Measurements from ENCODE around the gene POLR3GL. TPM values are rescaled to one million over a fixed set of nuclear protein-coding genes. Genes with fewer than 3 reads are reported as not detected.
"Not testable (repeated sequence)": the region's sequence is repeated elsewhere in the genome, so short reads cannot be mapped to it uniquely, and the experiment has no call there.

The POLR3GL gene
- total RNA-seq, 1 donor, result 11.2 TPM

DNA sequence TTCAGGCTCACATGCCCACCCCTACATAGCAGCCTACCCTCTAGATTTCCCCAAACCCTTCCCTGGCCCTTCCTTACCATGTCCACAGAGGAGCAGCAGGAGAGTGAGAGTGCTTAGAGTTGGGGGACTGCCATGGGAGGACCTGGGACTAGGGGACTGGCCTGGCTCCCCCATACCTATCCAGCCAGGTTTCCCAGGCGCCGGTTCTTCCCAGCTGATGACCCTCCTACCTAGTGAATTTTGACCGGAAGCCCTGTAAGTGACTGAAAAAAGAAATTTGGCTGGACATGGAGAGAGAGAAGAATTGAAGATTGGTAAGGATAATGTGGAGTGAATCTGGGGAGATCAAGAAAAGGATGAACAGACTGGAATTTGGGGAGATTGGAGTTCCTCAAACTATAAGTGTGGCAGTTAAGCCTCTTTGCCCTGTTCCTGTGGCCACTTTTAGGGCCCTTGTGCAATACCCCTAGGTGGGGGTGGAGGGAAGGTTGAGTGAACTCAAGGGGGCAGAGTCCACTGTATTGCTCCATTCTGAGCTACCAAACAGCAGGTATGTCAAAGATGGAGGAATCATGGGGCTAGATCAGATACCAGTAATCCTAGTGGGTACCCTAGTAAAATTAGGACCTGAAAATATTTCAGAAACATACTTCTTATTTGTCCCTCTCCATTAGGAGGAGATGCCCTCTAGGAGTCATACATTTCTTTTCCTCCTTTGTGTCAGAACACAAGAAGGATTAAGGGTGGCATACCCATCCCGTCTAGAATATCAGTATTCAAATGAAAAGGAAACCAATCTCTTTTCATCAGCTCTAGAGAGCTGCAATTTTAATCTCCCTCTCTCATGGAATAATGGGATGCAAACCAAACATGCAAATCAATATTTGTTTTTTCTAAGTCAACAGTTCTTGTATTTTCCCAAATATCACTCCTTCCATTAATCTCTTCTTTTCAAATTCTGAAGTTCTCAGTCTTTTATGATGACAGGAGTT is 55.9 kb downstream of the POLR3GL start:
- TF ChIP-seq, protein P1, sequence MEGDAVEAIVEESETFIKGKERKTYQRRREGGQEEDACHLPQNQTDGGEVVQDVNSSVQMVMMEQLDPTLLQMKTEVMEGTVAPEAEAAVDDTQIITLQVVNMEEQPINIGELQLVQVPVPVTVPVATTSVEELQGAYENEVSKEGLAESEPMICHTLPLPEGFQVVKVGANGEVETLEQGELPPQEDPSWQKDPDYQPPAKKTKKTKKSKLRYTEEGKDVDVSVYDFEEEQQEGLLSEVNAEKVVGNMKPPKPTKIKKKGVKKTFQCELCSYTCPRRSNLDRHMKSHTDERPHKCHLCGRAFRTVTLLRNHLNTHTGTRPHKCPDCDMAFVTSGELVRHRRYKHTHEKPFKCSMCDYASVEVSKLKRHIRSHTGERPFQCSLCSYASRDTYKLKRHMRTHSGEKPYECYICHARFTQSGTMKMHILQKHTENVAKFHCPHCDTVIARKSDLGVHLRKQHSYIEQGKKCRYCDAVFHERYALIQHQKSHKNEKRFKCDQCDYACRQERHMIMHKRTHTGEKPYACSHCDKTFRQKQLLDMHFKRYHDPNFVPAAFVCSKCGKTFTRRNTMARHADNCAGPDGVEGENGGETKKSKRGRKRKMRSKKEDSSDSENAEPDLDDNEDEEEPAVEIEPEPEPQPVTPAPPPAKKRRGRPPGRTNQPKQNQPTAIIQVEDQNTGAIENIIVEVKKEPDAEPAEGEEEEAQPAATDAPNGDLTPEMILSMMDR (IDR thresholded peaks at IDR 0.05; ENCODE audit: insufficient read depth, low read depth, low read length), result no peak
- H3K4me3 ChIP-seq (ENCODE audit: low read depth, low read length), result no peak overlapping the region
- DNase-seq (ENCODE audit: low read depth), result no peak

DNA sequence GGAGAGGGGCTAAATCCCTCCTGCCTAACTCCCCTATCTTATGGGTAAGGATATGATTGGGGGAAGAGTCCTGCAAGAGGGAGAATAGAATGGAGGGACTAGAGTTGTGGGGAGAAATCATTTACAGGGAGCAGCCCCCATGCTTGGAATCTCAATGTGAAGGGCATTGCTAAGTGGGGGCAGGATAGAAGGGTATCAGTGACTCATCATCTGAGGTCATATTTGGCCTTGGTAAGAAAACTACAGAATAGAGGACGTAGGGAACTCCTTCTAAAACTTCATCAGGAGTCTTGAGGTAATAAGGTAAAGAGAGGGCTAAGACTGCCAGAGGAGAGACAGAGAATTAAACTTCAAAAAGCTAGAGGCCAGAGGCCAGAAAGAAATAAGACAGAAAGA is 56.6 kb downstream of the POLR3GL start:
- H3K4me3 ChIP-seq (ENCODE audit: low read depth, low read length), result no peak overlapping the region
- no peak for DNase-seq (ENCODE audit: low read depth)
- TF ChIP-seq, protein P1 (IDR thresholded peaks at IDR 0.05; ENCODE audit: insufficient read depth, low read depth, low read length), result no peak

DNA sequence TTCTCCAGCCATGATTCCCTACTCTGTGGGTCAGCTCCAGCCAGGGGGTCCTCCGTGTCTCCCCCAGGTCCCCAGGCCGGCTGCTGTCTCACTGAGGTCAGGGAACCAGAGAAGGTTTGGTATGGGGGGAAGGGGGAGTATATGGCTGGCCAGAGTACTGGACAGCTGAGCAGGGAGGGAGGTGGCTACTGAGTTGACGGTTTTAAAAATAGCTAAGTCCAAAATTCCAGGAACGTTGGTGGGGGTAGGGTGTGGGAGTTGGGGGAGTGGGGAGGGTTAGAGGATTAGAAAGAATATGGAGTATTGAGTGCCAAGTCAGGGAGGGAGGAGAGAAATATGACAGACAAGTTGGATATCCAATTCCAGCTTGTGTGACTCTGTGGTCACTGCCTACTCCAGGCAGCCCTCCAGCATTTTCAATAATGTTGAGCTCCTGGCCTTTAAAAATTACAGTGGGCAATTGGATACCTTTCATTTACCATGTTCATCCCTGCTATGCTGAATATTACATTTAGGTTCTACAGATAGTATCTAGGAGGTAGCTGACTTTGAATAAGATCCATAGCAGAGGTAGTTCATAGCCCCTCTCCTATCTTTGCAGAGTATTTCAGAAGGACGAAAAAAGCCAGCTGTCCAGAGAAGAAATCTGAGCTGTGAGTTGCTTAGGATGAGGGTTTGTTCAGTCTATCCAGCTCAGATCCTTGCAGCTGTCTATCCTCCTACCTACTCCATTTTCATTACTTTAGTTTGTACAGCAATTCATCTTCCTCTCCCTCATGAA is 57.3 kb downstream of the POLR3GL start, which contains the start of gene HJV:
HJV (minus strand) TSS at position 114 of the 781 bp plus-strand sequence. CDS start 1,504 bp downstream, outside the sequence.
- H3K4me3 ChIP-seq (ENCODE audit: low read depth, low read length), result no peak within 1 kb of the TSS
- TF ChIP-seq, protein P1 (IDR thresholded peaks at IDR 0.05; ENCODE audit: insufficient read depth, low read depth, low read length), result no peak
- no peak for DNase-seq (ENCODE audit: low read depth)

DNA sequence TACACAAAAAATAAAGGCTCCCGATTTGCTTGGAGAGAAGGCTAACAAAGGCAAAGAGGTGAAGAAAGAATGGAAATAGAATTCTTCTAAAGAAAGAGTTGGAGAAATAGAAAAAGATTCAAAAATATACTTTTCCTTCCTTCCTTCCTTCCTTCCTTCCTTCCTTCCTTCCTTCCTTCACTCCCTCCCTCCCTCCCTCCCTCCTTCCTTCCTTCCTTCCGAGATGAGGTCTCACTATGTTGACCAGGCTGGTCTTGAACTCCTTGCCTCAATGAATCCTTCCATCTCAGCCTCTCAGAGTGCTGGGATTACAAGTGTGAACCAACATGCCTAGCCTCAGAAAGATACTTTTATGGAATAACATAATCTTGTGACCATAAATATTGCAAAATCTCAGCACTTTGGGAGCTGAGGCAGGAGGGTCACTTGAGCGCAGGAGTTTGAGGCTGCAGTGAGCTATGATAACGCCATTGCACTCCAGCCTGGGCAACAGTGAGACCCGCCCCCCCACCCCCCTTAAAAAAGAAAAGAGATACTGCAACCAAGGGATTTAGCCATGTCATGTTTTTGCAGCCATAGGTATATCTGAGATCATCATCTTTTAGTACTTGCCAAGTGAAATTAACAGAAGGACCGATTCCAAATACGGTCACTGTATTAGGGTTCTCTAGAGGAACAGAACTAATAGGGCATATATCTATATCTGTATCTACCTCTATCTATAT is 58.1 kb downstream of the POLR3GL start:
- no peak overlapping the region for H3K4me3 ChIP-seq (ENCODE audit: low read depth, low read length)
- TF ChIP-seq, protein P1 (IDR thresholded peaks at IDR 0.05; ENCODE audit: insufficient read depth, low read depth, low read length), result no peak
- DNase-seq (ENCODE audit: low read depth), result no peak

DNA sequence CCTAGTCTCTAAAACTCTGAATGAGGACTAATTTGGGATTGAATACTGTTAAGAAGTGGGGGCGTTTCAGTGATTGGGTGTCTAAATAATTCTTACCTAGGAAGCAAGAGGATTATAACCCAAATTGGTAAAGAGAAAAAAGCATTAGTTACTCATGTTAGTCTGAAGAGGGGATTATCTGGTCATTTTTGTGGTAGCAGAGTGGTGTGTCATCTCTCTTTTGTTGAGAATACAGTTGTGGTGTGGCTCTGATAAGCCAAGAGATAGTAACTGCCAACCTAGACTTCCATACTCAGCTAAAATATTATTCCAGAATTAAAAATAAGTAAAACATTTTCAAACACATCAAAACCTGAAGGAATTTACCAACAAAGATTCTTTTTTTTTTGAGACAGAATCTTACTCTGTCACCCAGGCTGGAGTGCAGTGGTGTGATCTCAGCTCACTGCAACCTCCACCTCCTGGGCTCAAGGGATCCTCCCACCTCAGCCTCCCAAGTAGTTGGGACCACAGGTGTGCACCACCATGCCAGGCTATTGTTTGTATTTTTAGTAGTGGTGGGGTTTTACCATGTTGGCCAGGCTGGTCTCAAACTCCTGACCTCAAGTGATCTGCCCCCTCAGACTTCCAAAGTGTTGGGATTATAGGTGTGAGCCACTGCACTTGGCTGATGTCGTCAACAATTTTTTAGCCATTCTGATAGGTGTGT is 61.5 kb downstream of the POLR3GL start:
- H3K4me3 ChIP-seq (ENCODE audit: low read depth, low read length); DNase-seq (ENCODE audit: low read depth): not testable (repeated sequence)

DNA sequence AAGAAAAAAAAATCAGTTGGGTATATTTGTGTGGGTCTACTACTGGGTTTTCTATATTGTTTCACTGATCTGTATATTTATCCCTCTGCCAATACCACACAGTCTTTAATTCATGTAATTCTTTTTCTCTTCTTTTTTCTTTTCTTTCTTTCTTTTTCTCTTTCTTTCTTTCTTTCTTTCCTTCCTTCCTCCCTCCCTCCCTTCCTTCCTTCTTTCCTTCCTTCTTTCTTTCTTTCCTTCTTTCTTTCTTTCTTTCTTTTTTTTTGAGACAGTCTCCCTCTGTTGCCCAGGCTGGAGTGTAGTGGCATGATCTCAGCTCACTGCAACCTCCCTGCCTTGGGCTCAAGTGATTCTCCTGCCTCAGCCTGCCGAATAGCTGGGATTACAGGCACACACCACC is 62.2 kb downstream of the POLR3GL start:
- not testable (repeated sequence) for H3K4me3 ChIP-seq (ENCODE audit: low read depth, low read length)

More for the DNA sequence above, 62.2 kb downstream of the POLR3GL start:
- DNase-seq (ENCODE audit: low read depth), result not testable (repeated sequence)

Other genes starting within 250 kb of the POLR3GL start
- under 0.01 TPM in 2 replicates for gene CD160, start 245.2 kb upstream of the POLR3GL start, total RNA-seq
- gene RNF115, start 140.6 kb upstream of the POLR3GL start, total RNA-seq, result 16.4 TPM in 2 replicates
- gene POLR3C, start 140.5 kb upstream of the POLR3GL start, total RNA-seq, result 41.5 and 53.1 TPM in 2 replicates
- gene NUDT17, start 119.1 kb upstream of the POLR3GL start, total RNA-seq, result 6.0 and 6.8 TPM in 2 replicates
- 15.5 and 18.4 TPM in 2 replicates for gene PIAS3, start 105.6 kb upstream of the POLR3GL start, total RNA-seq
- gene ANKRD35, start 78.8 kb upstream of the POLR3GL start, total RNA-seq, result 1.3 TPM in 2 replicates
- gene ITGA10, start 54.6 kb upstream of the POLR3GL start, total RNA-seq, result 0.43 and 1.3 TPM in 2 replicates
- gene PEX11B, start 46.0 kb upstream of the POLR3GL start, total RNA-seq, result 19.0 and 28.5 TPM in 2 replicates
- 58.0 and 76.9 TPM in 2 replicates for gene RBM8A, start 37.2 kb upstream of the POLR3GL start, total RNA-seq
- 31.6 and 40.2 TPM in 2 replicates for gene LIX1L, start 6.7 kb upstream of the POLR3GL start, total RNA-seq
- gene ANKRD34A, start 115 bp upstream of the POLR3GL start, total RNA-seq, result 1.3 and 1.6 TPM in 2 replicates
- gene TXNIP, start 31.9 kb downstream of the POLR3GL start, total RNA-seq, result 69.5 and 205 TPM in 2 replicates
- not detected in 2 replicates for gene HJV, start 57.0 kb downstream of the POLR3GL start, total RNA-seq
- gene NBPF10, start 180.1 kb downstream of the POLR3GL start, total RNA-seq, result 1.3 and 2.3 TPM in 2 replicates

Measured in fibroblast of villous mesenchyme (primary cell).